Loucy (cell line): ENCODE data around the gene SLC16A9.

Experiments
- CTCF ChIP-seq: fragments of 200-600 bp; sonication (generic); conservative IDR thresholded peaks from 2 replicates; pipeline ENCODE4 v1.5.1; 2014; ENCODE audit warnings: mild to moderate bottlenecking, antibody characterized with exemption, low read length
- EZH2phosphoT487 ChIP-seq: fragments of 200-600 bp; IDR thresholded peaks from 2 replicates; pipeline ENCODE4 v1.6.1; 2018; ENCODE audit warnings: antibody characterized with exemption, mild to moderate bottlenecking, moderate library complexity, borderline replicate concordance

GRCh38 chr10:59700709-59701108 lies 8.9 kb downstream of the SLC16A9 start:
- TF ChIP-seq CTCF: peak; percentile 80
- TF ChIP-seq EZH2phosphoT487: no peak
